ENCODE measurements around the gene CDC42EP4.

DNA sequence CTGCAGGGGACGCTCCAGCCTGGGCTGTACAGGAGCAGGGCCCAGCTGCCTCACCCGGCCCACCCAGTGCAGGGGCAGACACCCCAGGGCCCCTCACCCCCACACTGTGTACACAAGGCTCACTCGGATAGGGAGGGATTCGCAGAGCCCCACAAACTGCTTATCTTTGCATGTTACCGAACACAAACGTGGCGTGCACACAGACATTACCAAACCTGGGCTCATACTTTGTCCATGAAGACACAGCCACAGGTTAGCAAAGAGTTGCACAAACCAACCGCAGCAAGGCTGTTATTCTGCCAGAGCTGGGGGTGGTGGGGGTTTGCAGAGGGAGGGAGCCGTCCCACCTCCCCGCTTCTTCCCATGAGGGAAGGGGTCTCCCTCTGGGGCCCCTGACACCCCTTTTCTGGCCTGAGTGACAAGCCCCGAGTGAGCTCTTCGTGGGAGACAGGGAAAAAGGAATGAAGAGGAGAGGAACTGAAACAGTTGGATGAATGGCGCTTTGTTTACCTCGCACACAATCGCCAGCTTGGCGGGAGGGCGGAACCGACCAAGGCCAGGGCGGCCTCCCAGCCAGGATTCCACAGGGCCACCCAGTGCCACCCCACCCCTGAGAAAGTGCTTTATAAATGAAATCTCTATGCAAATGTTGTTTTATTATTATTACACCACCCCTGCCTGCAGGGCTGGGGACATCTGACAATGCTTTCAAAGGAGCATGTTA is 49.7 kb downstream of the CDC42EP4 start:
- TF ChIP-seq ZFP30 (CRISPR knock-in tag; IDR thresholded peaks at IDR 0.05) (no peak), ESRRG (CRISPR knock-in tag; IDR thresholded peaks at IDR 0.05) (no peak), ARNTL (CRISPR knock-in tag; IDR thresholded peaks at IDR 0.05; ENCODE audit: borderline replicate concordance, low read depth) (no peak), OSR1 (CRISPR knock-in tag; IDR thresholded peaks at IDR 0.05) (no peak), ZFP3 (CRISPR knock-in tag; IDR thresholded peaks at IDR 0.05) (no peak), ZNF70 (CRISPR knock-in tag; IDR thresholded peaks at IDR 0.05) (no peak), BACH2 (CRISPR knock-in tag; IDR thresholded peaks at IDR 0.05; ENCODE audit: borderline replicate concordance) (no peak), POU6F1 (CRISPR knock-in tag; IDR thresholded peaks at IDR 0.05; ENCODE audit: borderline replicate concordance, low read depth) (no peak), TCF4 (CRISPR knock-in tag; IDR thresholded peaks at IDR 0.05; ENCODE audit: borderline replicate concordance) (no peak), TSHZ2 (CRISPR knock-in tag; IDR thresholded peaks at IDR 0.05) (no peak), ZC3H10 (CRISPR knock-in tag; IDR thresholded peaks at IDR 0.05) (no peak)
- TF ChIP-seq, protein P1, sequence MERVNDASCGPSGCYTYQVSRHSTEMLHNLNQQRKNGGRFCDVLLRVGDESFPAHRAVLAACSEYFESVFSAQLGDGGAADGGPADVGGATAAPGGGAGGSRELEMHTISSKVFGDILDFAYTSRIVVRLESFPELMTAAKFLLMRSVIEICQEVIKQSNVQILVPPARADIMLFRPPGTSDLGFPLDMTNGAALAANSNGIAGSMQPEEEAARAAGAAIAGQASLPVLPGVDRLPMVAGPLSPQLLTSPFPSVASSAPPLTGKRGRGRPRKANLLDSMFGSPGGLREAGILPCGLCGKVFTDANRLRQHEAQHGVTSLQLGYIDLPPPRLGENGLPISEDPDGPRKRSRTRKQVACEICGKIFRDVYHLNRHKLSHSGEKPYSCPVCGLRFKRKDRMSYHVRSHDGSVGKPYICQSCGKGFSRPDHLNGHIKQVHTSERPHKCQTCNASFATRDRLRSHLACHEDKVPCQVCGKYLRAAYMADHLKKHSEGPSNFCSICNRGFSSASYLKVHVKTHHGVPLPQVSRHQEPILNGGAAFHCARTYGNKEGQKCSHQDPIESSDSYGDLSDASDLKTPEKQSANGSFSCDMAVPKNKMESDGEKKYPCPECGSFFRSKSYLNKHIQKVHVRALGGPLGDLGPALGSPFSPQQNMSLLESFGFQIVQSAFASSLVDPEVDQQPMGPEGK (CRISPR knock-in tag; IDR thresholded peaks at IDR 0.05; ENCODE audit: borderline replicate concordance), result no peak

Data from SK-N-SH treated with all-trans-retinoic acid at 6 μM for 48 hours (cell line).